Hippocampal formation (tissue), 2 donors: ENCODE data around the gene FAM168B.
"Not testable (repeated sequence)": the region's sequence is repeated elsewhere in the genome, so short reads cannot be mapped to it uniquely, and the experiment has no call there.

Experiments used
- DNase-seq, 2 donors: peaks; one replicate each; lab custom pipeline; 2025; lab: John Stamatoyannopoulos, UW

FAM168B gene

DNA sequence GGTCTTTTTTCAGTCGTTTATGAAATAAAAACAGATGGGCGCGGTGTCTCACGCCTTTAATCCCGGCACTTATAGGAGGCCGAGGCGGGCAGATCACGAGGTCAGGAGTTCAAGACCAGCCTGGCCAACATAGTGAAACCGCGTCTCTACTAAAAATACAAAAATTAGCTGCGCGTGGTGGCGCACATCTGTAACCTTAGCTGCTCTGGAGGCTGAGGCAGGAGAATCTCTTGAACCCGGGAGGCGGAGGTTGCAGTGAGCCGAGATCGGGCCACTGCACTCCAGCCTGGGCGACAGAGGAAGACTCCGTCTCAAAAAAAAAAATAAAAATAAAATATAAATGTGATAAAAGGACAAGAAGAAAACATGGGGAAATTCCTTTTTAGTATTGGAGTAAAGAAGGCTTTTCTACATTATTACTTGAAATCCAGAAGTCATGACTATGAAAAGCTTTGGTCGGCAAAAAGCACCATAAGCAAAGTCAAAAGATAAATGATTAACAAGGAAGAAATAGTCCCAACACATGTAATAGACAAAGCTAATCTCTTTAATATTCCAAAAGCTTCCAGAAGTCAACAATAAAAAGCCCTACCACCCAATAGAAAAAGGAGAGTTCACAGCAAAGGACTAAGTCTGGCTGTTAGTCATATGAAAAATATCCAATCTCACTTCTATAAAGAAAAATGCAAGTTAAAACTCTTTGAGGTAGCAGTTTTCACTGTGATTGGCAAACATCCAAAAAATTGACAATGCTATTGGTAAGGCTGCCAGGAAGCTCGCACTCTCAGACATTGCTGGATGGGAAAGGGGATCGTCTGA lies 1.4 kb upstream of the FAM168B start:
- no peak for DNase-seq

DNA sequence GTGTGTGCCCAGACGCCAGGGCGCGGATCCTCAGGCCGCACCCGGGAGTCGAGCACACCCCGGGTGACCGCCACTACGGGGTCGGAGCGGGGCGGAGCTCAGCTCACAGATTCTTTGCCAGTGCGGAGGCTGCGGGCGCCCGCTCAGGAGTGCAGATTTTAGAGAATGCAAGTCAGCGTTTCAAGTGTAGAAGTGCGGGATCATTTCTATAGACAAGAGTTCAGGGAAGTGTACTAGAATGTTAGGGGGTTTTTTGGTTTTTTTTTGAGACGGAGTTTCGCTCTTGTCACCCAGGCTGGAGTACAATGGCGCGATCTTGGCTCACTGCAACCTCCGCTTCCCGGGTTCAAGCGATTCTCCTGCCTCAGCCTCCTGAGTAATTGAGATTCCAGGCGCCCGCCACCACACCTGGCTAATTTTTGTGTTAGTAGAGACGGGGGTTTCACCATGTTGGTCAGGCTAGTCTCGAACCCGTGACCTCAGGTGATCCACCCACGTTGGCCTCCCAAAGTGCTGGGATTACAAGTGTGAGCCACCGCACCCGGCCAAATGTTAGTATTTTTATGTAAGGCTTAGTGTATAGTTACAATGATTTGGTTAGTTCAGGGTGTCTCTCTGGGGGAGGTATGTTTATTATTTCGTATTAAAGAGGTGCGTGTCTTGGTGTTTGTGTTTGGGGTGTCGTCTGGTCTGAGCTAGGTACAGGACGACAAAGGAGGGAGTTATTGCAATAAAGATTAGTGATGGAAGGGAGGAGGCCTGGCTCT lies 619 bp upstream of the FAM168B start:
- DNase-seq: peak in 1 of 2 donors; percentile 85

DNA sequence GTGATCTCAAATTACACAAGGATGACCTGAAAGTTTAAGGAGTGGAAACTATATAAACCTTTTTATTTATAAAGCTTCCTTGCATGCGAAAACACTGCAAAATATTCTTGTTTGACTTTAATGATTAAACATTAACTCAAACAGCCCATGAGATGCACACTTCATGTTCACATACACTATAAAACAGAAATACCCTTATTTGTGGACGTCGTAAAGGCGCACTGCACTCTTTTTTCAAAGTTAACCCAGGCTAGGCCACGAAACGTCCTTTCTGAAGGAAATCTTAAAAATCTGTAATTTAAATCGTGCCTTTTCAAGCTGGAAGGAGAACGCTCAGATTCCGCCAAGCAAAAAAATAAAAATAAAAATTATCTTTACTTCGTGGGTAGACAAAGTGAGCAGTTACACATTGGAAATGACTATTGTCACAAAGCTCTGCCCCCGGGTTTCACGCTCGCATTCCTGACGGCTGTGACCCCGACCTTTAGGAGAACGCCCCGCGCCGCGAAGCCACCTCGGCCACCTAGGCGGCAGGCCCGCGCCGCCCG lies 728 bp downstream of the FAM168B start:
- DNase-seq: no peak

DNA sequence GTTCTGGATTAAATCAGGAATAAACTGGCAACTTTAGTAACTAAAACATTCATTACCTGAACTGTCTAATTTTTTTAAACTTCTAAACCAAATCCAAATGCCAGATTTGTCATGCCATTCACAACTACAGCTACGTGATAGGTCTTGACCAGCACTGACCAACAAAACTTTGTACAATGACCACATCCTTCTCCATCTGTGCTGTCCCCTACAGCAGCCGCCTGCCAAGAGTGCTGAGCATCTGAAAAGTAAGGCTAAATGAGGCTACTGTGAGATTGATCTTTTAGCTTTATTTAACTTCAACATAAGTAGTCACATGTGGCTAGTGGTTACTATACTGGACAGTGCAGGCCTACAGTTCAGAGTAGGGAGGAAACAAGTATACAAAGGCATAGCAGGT lies 7.6 kb downstream of the FAM168B start:
- no peak for DNase-seq

DNA sequence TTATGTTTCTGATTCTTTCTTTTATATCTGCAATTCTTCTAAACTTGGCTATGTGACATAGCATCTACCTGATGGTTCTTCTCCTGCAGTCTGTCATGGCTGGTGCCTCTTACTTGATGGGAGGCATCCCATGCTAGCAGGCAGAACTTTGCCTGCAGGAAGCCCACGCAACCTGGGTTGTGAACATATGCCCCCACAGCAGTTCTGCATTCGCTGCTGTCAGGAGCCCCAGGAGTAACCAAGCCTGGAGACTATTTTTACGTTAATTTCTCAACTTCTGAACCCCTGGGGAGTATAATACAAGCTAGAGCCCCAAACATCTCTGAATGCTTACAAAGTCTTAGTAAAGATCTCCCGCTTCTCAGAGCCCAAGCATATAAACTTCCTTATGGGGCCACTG lies 12.1 kb downstream of the FAM168B start:
- DNase-seq: no peak

DNA sequence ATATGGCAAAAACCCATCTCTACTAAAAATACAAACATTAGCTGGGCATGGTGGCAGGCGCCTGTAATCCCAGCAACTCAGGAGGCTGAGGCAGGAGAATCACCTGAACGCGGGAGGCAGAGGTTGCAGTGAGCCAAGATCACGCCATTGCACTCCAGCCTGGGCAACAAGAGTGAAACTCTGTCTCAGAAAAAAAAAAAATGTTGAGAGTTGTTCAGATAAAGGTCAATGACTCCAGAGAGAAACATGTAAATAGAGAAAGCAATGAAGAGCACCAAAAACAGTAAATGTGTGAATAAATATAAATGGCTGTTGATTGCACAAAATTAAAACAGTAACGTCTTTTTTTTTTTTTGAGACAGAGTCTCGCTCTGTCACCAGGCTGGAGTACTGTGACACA lies 13.3 kb downstream of the FAM168B start:
- not testable (repeated sequence) for DNase-seq

DNA sequence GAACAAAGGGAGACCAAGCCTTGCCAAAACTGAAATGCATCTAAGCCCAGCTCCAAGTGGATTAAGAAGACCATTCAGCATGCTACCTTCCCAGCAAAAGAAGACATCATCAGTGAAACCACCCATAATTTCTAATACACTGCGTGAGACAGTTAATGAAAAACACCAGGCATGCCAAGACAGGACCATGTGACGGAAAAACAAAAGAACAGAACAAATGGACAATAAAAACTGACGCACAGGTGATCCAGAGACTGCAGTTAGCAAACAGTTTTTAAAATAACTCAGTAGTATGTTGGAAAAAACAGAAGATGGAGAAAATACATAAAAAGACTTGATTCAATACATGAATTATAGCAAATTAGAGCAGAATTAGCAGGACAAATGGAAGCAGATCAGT lies 15.3 kb downstream of the FAM168B start:
- no peak for DNase-seq

DNA sequence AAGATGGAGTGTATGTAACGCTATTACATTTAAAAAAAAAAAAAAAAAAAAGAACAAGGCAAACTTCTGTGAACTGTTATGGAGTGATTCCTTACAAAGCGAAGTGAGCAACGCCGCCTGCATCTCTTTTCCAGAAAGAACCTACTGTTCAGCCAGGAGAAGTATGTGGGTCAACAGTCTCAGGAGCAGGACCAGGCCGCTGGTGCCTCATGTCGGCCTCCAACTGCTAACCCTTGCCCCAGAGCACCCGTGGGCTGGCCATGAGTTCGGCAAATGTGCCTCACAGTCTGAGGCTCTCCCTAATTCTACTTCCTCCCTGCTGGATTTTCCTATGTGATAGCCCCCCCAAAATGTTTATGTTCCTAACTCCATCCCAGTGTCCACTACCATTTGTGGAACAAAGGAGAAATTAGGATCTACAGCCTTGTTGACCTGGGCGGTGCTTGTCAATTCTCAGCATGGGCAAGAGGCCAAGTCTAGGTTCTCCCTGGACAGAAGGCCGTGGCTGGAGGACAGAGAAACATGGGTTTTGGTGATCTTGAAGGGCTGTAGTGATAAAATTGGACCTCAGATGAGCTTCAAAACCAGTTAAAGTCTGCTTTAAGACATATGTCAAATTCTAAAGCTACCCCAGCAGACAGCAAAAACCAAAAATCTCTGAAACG lies 15.9 kb downstream of the FAM168B start:
- DNase-seq: no peak

DNA sequence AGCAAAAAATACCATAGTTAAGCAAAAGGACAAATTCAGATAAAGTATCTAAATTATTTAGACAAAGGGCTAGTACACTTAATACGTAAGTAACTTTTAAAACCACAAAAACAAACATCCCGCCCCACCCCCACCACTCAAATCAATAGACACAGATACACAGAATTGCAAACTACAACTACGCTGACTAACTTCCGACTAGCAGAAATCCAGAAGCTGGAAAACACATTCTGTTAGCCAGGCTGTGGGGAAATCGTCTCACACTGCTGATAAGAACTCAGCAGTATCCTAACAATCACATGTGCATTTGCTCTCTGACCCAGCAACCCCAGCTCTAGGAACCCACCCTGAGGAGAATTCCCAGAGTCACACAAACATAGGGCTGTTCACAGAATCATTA lies 16.6 kb downstream of the FAM168B start:
- DNase-seq: no peak

DNA sequence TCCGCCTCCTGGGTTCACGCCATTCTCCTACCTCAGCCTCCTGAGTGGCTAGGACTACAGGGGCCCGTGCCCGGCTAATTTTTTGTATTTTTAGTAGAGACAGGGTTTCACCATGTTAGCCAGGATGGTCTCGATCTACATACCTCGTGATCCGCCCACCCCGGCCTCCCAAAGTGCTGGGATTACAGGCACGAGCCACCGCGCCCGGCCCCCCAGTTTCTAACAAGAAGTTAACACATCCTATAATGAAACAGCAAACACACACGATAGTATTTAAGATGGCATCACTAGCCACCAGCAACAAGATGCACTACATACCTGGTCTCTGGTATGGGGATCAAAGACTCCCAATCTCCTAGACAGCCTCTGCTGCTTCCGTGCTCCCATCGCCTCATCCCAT lies 17.7 kb downstream of the FAM168B start:
- not testable (repeated sequence) for DNase-seq

DNA sequence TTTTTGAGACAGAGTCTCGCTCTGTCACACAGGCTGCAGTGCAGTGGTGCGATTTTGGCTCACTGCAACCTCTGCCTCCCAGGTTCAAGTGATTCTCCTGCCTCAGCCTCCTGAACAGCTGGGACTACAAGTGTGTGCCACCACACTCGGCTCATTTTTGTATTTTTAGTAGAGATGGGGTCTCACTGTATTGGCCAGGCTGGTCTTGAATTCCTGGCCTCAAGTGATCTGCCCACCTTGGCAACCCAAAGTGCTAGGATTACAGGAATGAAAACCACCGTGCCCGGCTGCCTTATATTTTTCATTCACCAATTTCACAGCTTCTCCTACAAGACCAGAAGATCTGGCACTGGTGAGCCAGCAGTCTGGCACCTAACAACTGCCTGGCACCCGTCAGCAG lies 25.1 kb downstream of the FAM168B start:
- DNase-seq: not testable (repeated sequence)

DNA sequence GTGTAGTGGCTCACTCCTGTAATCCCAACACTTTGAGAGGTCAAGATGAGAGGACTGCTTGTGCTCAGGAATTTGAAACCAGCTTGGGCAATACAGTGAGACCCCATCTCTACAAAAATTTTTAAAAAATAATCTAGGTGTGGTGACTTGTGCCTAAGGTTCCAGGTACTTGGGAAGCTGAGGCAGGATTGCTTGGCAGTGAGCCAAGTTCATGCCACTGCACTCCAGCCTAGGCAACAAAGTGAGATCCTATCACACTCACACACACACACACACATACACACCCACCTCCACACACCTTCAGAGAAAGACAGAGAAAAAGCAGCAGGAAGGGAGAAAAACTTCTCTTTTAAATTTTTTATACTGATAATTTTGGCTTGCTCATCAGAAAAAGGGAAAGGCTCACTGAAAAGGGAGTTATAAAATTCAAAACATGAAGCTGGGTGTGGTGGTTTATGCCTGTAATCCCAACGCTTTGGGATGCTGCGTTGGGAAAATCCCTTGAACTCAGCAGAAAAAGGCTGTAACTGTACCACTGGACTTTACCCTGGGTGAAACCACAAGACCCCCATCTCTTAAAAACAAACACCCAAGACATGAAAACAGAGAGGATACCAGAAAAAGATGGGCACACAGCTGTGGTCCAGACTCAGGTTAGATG lies 25.7 kb downstream of the FAM168B start:
- DNase-seq: no peak

DNA sequence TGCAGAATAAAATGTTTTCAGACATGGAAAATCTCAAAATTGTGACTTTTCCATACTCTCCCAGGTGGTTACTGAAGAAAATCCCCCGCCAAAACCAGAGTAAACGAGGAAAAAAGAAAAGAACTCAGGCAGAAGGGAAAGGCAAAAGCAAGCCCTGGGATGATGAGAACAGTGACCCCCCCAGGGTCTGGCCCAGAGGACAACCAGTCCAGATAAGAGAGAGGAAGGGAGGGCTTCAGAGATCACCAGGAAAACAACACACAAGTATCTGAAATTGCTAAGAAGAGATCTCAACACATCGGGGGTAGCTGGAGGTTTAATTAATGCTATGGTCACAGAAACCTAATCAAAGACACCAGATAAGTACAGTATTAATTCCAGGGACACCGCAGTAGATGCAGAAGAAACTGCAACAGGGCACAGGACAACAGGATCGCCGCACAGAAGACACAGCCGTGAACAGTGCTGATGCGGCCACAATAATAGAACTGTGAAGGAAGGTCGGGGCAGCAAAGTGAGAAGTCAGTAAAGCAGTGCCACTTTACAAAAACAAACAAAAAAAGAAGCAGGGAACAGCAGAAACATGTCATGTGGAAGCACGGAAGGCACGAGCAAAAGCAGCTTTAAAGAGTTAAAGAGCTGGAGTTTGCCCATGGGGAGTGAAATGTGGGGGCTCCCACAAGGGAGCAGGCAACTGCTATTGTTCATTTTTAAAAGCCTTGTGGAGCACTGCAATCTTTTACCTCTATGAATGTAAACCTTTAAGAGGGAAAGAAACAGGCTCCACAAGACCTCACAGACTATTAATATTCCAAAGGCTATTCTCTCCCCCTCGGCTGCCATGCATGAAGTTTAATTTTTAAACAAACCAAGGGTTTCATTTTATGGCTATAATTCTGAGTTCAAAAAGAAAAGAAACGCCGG lies 28.4 kb downstream of the FAM168B start:
- DNase-seq: no peak

DNA sequence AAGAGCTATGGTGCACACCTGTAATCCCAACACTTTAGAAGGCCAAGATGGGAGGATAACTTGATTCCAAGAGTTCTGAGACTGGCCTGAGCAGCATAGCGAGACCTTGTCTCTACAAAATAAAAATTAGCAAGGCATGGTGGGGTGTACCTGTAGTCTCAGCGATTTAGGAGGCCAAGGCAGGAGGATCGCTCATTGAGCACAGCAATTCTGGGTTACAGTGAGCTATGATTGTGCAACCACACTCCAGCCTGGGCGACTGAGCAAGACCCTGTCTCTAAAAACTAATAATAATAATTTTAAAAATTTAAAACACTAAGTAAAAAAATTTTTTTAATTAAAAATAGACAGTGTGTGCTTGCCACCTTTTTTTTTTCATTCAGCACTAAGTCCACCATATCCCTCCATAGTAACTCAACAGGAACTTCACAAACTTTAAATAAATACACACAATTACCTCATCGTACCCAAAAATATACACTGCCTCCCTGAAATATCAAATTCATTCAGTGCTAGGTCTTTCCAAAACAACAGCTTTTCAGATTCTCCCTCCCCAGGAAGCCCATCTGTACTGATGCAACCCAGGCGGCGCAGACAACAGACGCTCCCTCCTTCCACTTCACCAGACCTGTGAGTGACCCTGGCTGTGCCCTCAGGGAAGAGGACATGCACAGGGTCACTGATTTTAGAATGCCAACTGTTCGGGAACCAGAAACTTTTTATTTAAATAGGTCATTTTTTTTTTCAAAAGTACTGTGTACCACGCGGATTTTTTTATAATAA lies 29.6 kb downstream of the FAM168B start:
- no peak for DNase-seq

DNA sequence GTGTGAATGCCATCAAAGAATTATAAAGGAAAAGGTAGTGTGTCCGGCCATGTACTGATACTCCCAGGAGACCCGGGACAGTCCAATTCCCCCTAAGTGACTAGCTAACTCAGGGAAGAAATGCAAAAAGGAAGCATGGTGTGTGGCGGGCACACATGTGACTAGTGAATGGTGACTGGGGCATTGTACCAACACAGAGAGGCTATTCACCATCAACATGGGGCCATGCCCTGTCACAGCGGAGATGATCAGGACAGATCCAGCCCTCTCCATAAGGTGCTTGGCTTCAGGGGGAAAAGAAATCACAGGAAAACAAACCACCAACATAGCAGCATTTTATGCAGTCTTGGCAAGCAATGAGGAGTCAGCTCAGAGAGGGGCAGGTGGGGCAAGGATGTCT lies 34.3 kb downstream of the FAM168B start:
- peak; percentile 76 to 78 for DNase-seq

DNA sequence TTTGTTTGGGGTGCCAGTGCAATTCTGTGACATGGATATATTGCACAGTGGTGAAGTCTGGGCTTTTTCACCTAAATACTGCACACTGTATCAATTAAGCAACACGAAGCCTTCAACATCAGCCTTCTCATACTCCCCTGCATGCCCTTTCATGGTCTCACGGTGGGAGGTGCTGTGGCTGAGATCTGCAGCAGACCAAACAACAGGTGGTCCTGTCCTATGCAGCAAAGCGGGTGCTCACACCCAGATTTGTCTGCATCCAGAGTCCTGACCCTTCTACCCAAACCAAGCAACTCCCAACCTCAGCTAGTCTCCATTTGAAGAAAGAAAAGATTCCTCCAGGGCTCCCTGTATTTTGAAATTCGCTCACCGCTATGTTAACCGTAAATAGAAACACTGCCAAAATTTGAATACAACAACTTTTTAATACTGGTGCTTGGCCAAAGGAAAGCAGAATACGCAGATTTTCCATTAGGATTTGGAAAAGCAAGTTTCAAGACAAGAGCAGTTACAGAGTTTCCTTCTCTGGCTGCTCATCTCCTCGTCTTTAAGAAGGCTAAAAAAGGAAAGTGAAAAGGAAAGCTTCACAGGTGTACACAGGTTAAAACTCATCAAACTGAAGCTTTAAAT lies 34.9 kb downstream of the FAM168B start:
- no peak for DNase-seq

DNA sequence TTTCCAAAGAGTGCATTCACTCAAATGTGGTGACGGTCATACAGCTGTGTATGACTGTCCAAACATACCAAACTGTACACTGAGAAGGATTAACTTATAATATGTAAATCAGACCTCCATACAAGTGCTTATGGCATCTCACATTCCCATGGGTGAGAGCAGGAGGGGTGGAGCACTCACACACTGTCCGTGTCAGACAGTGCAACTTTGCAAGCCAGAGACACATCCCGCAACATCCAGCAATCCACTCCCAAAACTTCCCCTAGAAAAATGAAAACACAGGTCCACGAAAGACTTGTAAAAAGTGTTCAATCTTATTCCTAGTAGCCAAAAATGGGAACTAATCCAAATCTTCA lies 36.4 kb downstream of the FAM168B start:
- DNase-seq: no peak

DNA sequence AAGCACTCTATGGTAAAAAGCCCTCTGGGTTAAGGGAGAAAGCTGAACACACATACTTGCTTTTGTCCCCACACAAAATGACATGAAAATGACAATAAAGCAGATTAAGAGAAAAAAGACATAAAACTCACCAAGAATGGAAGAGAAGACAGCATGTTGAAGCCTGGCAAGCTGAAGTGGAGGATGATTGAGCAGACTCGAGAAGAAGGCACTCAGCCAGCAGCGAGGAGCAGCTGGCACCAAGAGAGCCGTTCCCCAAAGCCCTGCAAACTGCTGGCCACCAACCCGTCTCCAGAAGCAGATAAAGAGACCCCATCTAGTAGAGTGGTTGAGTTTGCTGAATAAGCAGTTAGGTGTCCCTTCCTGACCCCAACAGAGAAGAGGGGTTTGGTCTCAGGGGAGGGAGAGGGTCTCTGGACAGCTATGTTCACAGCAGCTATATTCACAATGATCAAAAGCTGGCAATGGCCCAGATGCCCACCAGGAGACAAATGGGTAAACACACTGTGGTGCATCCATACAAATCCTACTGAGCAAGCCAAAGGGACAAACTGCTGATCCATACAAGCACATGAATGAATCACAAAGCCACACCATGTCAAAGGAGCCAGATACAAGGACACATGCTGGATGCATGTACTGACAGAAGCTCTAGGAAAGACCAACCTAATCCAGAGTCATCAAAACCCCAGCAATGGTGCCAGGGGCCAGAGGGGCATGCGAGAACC lies 36.9 kb downstream of the FAM168B start:
- DNase-seq: peak; percentile 42 to 51
